H9 (cell line): Measurements from ENCODE around the gene NFATC4. TPM values are rescaled to one million over a fixed set of nuclear protein-coding genes. Genes with fewer than 3 reads are reported as not detected.
A peak's percentile ranks its signal among the peaks of the same experiment; 100 is the strongest.

Experiments used
- DNase-seq: peaks from one replicate; pipeline ENCODE4 v3.0.0-alpha.2; 2017
- H2AFZ ChIP-seq: one replicate; pipeline ENCODE4 v1.6.1; 2013; ENCODE audit warnings: mild to moderate bottlenecking, low read length, control low read depth, moderate library complexity
- H2AK5ac ChIP-seq: 2 replicates; pipeline ENCODE4 v1.6.1; 2013; ENCODE audit warnings: low read length, control low read depth, mixed read lengths; ENCODE audit not compliant: insufficient read length
- H2BK120ac ChIP-seq: one replicate; pipeline ENCODE4 v1.6.1; 2013; ENCODE audit warnings: low read depth, mild to moderate bottlenecking, low read length, control low read depth, inconsistent platforms; ENCODE audit not compliant: poor library complexity, severe bottlenecking
- H2BK12ac ChIP-seq: 2 replicates; pipeline ENCODE4 v1.6.1; 2013; ENCODE audit warnings: low read length, control low read depth, mixed read lengths, low read depth; ENCODE audit not compliant: insufficient read length
- H2BK15ac ChIP-seq: 2 replicates; pipeline ENCODE4 v1.6.1; 2013; ENCODE audit warnings: low read depth, low read length, control low read depth
- H2BK20ac ChIP-seq: one replicate; pipeline ENCODE4 v1.6.1; 2013; ENCODE audit warnings: low read depth, mild to moderate bottlenecking, low read length, control low read depth, inconsistent platforms; ENCODE audit not compliant: poor library complexity, severe bottlenecking
- H2BK5ac ChIP-seq: 2 replicates; pipeline ENCODE4 v1.6.1; 2013; ENCODE audit warnings: low read length, control low read depth, mixed read lengths; ENCODE audit not compliant: insufficient read length
- H3K14ac ChIP-seq: 2 replicates; pipeline ENCODE4 v1.6.1; 2013; ENCODE audit warnings: low read length, control low read depth; ENCODE audit not compliant: insufficient read depth
- H3K18ac ChIP-seq: 2 replicates; pipeline ENCODE4 v1.6.1; 2013; ENCODE audit warnings: low read depth, mild to moderate bottlenecking, mixed read lengths, low read length, control low read depth; ENCODE audit not compliant: insufficient read length
- H3K23ac ChIP-seq: 2 replicates; pipeline ENCODE4 v1.6.1; 2013; ENCODE audit warnings: low read length, control low read depth, mixed read lengths, low read depth; ENCODE audit not compliant: insufficient read length
- H3K23me2 ChIP-seq: 2 replicates; pipeline ENCODE4 v1.6.1; 2013; ENCODE audit warnings: low read depth, mild to moderate bottlenecking, mixed read lengths, low read length, control low read depth; ENCODE audit not compliant: insufficient read length, poor library complexity, severe bottlenecking
- H3K27ac ChIP-seq: 2 replicates; pipeline ENCODE4 v1.5.1; 2013; ENCODE audit warnings: low read length, control low read depth, mixed read lengths, low read depth; ENCODE audit not compliant: insufficient read length
- H3K27me3 ChIP-seq: 2 replicates; pipeline ENCODE4 v1.6.1; 2013; ENCODE audit warnings: low read length, control low read depth, inconsistent platforms; ENCODE audit not compliant: insufficient read depth
- H3K4ac ChIP-seq: 2 replicates; pipeline ENCODE4 v1.6.1; 2013; ENCODE audit warnings: low read depth, mild to moderate bottlenecking, control low read depth, inconsistent platforms, low read length, moderate library complexity
- H3K4me1 ChIP-seq: 2 replicates; pipeline ENCODE4 v1.6.1; 2013; ENCODE audit warnings: low read length, control low read depth, inconsistent platforms; ENCODE audit not compliant: insufficient read depth
- H3K4me2 ChIP-seq: 2 replicates; pipeline ENCODE4 v1.6.1; 2013; ENCODE audit warnings: low read length, control low read depth, mixed read lengths; ENCODE audit not compliant: insufficient read length, insufficient read depth
- H3K56ac ChIP-seq: 2 replicates; pipeline ENCODE4 v1.6.1; 2013; ENCODE audit warnings: low read depth, mild to moderate bottlenecking, mixed read lengths, low read length, control low read depth; ENCODE audit not compliant: insufficient read length
- H3K79me1 ChIP-seq: 2 replicates; pipeline ENCODE4 v1.6.1; 2013; ENCODE audit warnings: low read depth, mild to moderate bottlenecking, moderate library complexity, low read length, control low read depth, inconsistent platforms; ENCODE audit not compliant: insufficient read depth, poor library complexity, severe bottlenecking
- H3K79me2 ChIP-seq: 2 replicates; pipeline ENCODE4 v1.6.1; 2013; ENCODE audit warnings: low read length, control low read depth, inconsistent platforms; ENCODE audit not compliant: insufficient read depth
- H3K9ac ChIP-seq: 2 replicates; pipeline ENCODE4 v1.6.1; 2013; ENCODE audit warnings: low read length, control low read depth, mixed read lengths; ENCODE audit not compliant: insufficient read length; ENCODE audit errors: extremely low read depth
- H3K9me3 ChIP-seq: one replicate; pipeline ENCODE4 v1.6.1; 2013; ENCODE audit warnings: low read depth, low read length, inconsistent platforms; ENCODE audit not compliant: control insufficient read depth
- H3T11ph ChIP-seq: one replicate; pipeline ENCODE4 v1.6.1; 2013; ENCODE audit warnings: mild to moderate bottlenecking, low read length, control low read depth, inconsistent platforms
- H4K20me1 ChIP-seq: one replicate; pipeline ENCODE4 v1.6.1; 2013; ENCODE audit not compliant: control insufficient read depth, insufficient read length, insufficient read depth
- H4K5ac ChIP-seq: 2 replicates; pipeline ENCODE4 v1.6.1; 2013; ENCODE audit warnings: low read depth, mild to moderate bottlenecking, mixed read lengths, low read length, control low read depth; ENCODE audit not compliant: insufficient read length
- H4K8ac ChIP-seq: replicated peaks from 2 replicates; pipeline ENCODE4 v1.6.1; 2013; ENCODE audit warnings: low read length, control low read depth, mixed read lengths, low read depth; ENCODE audit not compliant: insufficient read length
- H4K91ac ChIP-seq: 2 replicates; pipeline ENCODE4 v1.6.1; 2013; ENCODE audit warnings: low read depth, mild to moderate bottlenecking, moderate library complexity, mixed read lengths, low read length, control low read depth; ENCODE audit not compliant: insufficient read length
- H3K27ac Mint-ChIP-seq, 3 experiments: 2 replicates in 2 of 3; 3 replicates in 1 of 3; pipeline ENCODE4 v1.8.0; 2020 to 2021; ENCODE audit warnings: mixed read lengths in 3 of 3, mild to moderate bottlenecking in 1 of 3, moderate library complexity in 1 of 3
- H3K27me3 Mint-ChIP-seq: 2 replicates; pipeline ENCODE4 v1.8.0; 2021; ENCODE audit warnings: low read depth, mild to moderate bottlenecking, moderate library complexity, mixed read lengths
- H3K36me3 Mint-ChIP-seq, 3 experiments: 2 replicates in 2 of 3; 3 replicates in 1 of 3; pipeline ENCODE4 v1.8.0; 2020 to 2021; ENCODE audit warnings: low read depth in 3 of 3, mixed read lengths in 3 of 3; ENCODE audit not compliant: insufficient read depth in 1 of 3
- H3K4me1 Mint-ChIP-seq, 2 experiments: 2 replicates each; pipeline ENCODE4 v1.8.0; 2020; ENCODE audit warnings: mixed read lengths in 2 of 2
- H3K4me3 Mint-ChIP-seq, 2 experiments: 2 replicates in 1 of 2; 3 replicates in 1 of 2; pipeline ENCODE4 v1.8.0; 2020 to 2021; ENCODE audit warnings: mild to moderate bottlenecking in 2 of 2, mixed read lengths in 2 of 2, moderate library complexity in 1 of 2
- H3K9me3 Mint-ChIP-seq, 2 experiments: 2 replicates in 1 of 2; 3 replicates in 1 of 2; pipeline ENCODE4 v1.8.0; 2020; ENCODE audit warnings: mild to moderate bottlenecking in 2 of 2, mixed read lengths in 2 of 2, moderate library complexity in 1 of 2
- WGBS: extraction: QIAGEN DNeasy Blood & Tissue Kit; methylation state at CpG from one replicate; pipeline ENCODE4 v1.1.7; 2013; ENCODE audit warnings: missing lambda C conversion rate, low lambda C conversion rate, mixed read lengths; ENCODE audit not compliant: insufficient read length; ENCODE audit errors: extremely low coverage; 5-methylcytosine and 5-hydroxymethylcytosine counted together
- total RNA-seq: library from RNA; stranded (reverse); gene quantifications from 2 replicates; pipeline ENCODE4 v1.2.1, GENCODE V29; 2021
- TF ChIP-seq, protein P1 (sequence below): fragments of 200-600 bp; sonication (generic); conservative IDR thresholded peaks from 3 replicates; pipeline ENCODE4 v1.8.0; 2021; ENCODE audit warnings: antibody characterized with exemption, mild to moderate bottlenecking

Gene NFATC4
- total RNA-seq, 1 experiment from 2014 or later: 46.4 TPM

DNA sequence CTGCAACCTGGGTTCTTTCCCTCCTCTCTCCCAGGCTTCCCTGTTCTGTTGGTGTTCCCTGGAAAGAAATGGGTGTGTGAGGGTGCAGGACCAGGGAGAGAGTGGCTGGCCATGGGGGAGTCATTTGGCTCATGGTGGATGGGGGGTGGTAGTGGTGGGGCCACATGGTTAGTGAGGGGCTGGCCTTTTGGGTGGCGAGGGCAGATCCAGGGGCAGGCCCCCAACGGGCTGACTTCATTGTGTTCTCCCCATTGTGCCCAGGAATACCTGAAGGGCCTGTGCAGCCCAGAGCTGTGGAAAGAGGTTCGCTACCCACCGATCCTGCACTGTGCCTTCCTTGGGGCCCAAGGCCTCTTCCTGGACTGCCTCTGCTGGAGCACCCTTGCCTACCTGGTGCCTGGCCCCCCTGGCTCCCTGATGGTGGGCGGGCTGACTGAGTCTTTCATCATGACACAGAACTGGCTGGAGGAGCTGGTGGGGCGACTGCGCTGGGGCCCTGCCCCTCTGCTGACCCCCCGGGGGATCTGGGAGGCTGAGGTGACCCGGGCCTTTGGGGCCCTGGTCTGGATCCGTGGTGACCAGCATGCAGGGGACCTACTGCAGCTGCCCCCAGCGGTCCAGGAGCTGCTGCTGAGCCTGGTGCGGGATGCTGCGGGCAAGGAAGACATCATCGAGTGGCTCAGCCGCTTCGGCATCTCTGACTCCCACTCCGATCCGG is 39.8 kb downstream of the NFATC4 start:
- H3K79me1 ChIP-seq: no peaks in the 10 kb centered on the region
- no peak overlapping the region for H3K4me2 ChIP-seq
- no peaks in the 10 kb centered on the region for H4K20me1 ChIP-seq
- no peak overlapping the region for H3T11ph ChIP-seq
- H3K36me3 Mint-ChIP-seq: peaks cover 4 to 17% (median 6%) of the 10 kb centered on the region in 3 experiments; a peak in 6 of 7 replicates
- H3K27me3 ChIP-seq: no peaks in the 10 kb centered on the region
- no peak overlapping the region for H3K18ac ChIP-seq
- no peaks in the 10 kb centered on the region for H3K23me2 ChIP-seq
- H4K5ac ChIP-seq: no peak overlapping the region
- H3K4me1 ChIP-seq: no peaks in the 10 kb centered on the region
- no peak overlapping the region for H2BK15ac ChIP-seq
- no peak overlapping the region for H2AFZ ChIP-seq
- no peak overlapping the region for H2BK20ac ChIP-seq
- WGBS: no CpG with 5 or more reads among the region's 18 CpGs
- no peak overlapping the region for H3K56ac ChIP-seq
- no peak overlapping the region for H4K8ac ChIP-seq
- no peak overlapping the region for H2BK5ac ChIP-seq
- peaks cover 23 to 25% of the 10 kb centered on the region in 2 experiments for H3K4me1 Mint-ChIP-seq
- peak; percentile 14 for DNase-seq
- no peaks in the 10 kb centered on the region for H3K9me3 Mint-ChIP-seq
- no peak overlapping the region; a peak in 1 of 5 replicates for H3K4me3 Mint-ChIP-seq
- H2BK12ac ChIP-seq: no peak overlapping the region
- no peak overlapping the region for H2BK120ac ChIP-seq
- no peak overlapping the region for H3K4ac ChIP-seq
- TF ChIP-seq, protein P1, sequence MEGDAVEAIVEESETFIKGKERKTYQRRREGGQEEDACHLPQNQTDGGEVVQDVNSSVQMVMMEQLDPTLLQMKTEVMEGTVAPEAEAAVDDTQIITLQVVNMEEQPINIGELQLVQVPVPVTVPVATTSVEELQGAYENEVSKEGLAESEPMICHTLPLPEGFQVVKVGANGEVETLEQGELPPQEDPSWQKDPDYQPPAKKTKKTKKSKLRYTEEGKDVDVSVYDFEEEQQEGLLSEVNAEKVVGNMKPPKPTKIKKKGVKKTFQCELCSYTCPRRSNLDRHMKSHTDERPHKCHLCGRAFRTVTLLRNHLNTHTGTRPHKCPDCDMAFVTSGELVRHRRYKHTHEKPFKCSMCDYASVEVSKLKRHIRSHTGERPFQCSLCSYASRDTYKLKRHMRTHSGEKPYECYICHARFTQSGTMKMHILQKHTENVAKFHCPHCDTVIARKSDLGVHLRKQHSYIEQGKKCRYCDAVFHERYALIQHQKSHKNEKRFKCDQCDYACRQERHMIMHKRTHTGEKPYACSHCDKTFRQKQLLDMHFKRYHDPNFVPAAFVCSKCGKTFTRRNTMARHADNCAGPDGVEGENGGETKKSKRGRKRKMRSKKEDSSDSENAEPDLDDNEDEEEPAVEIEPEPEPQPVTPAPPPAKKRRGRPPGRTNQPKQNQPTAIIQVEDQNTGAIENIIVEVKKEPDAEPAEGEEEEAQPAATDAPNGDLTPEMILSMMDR: no peak
- no peak overlapping the region; a peak in 1 of 7 replicates for H3K27ac Mint-ChIP-seq
- no peak overlapping the region for H3K9ac ChIP-seq
- H3K27me3 Mint-ChIP-seq: no peaks in the 10 kb centered on the region
- H3K9me3 ChIP-seq: no peaks in the 10 kb centered on the region
- H4K91ac ChIP-seq: no peak overlapping the region
- no peak overlapping the region for H3K27ac ChIP-seq
- H3K14ac ChIP-seq: no peak overlapping the region
- H3K23ac ChIP-seq: no peak overlapping the region
- no peak overlapping the region for H2AK5ac ChIP-seq
- no peaks in the 10 kb centered on the region for H3K79me2 ChIP-seq
